ENCODE data around the gene FOXG1. TPM values are rescaled to one million over a fixed set of nuclear protein-coding genes. Genes with fewer than 3 reads are reported as not detected.

Gene FOXG1
- total and polyA plus RNA-seq, 10 donors = 0.03 to 0.12 (median 0.04) TPM; not detected in 6

DNA sequence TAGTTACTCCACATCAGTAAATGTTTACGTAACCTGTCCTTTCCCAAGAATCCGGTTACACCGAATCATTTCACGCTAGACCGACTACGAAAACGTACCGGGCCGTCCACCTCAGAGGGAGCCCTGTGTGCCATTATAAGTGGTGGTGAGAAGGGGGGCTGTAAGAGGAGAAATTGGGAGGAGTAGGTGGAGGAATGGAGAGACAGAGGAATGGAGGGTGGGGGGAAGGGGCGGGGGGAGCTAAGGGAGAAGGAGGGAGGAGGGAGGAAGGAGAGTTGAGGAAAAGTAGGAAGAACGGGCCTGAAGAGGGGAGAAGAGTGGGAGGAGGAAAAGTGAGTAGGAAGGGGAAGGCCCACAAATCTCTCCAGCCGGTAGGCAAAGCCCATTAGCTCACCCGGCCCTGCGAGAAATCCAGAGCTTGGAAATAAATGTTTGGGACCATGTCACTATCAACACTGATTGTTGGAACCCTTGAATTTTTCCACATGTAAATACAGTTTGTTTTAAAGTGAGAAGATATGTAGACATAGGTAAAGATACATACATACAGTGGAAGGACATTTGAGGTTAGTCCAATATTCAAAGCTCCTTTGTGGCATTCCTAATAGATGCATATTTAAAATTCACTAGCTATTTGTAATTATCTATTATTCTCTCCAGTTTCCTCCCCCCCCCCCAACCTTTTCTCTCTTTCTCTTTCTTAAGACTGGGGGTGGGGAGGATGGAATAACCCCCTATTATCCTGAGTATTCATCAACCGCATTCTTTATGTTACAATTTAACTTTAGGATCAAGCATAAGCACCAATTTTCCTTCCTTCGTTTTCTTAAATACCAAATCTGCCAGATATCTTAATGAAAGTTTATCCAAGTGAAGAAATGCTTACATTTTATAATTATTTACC lies 2.1 kb upstream of the FOXG1 start:
- H3K4me1 ChIP-seq = peaks cover under 1 to 25% (median 16%) of the 10 kb centered on the region in 6 donors
- no peak for TF ChIP-seq POLR2A (IDR thresholded peaks at IDR 0.05)
- TF ChIP-seq, protein P1, sequence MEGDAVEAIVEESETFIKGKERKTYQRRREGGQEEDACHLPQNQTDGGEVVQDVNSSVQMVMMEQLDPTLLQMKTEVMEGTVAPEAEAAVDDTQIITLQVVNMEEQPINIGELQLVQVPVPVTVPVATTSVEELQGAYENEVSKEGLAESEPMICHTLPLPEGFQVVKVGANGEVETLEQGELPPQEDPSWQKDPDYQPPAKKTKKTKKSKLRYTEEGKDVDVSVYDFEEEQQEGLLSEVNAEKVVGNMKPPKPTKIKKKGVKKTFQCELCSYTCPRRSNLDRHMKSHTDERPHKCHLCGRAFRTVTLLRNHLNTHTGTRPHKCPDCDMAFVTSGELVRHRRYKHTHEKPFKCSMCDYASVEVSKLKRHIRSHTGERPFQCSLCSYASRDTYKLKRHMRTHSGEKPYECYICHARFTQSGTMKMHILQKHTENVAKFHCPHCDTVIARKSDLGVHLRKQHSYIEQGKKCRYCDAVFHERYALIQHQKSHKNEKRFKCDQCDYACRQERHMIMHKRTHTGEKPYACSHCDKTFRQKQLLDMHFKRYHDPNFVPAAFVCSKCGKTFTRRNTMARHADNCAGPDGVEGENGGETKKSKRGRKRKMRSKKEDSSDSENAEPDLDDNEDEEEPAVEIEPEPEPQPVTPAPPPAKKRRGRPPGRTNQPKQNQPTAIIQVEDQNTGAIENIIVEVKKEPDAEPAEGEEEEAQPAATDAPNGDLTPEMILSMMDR (IDR thresholded peaks at IDR 0.05 in 8 of 11, conservative IDR thresholded peaks at IDR 0.05 in 3 of 11) = no peak
- no peak for TF ChIP-seq POLR2AphosphoS5 (IDR thresholded peaks at IDR 0.05)
- peaks cover 12 to 100% (median 92%) of the 10 kb centered on the region in 7 donors for H3K27me3 ChIP-seq (replicated peaks in 1 of 7)
- intact Hi-C loops (cut with DNase I; ENCODE audit: low total_unique reads) = no loop called here
- no peak overlapping the region for H3K27ac ChIP-seq
- WGBS, 5 donors = 10 to 17% (median 11%) methylated on average over 16 of the region's 16 CpGs
- peaks cover 0 to 24% (median 0%) of the 10 kb centered on the region in 8 donors for H3K9me3 ChIP-seq
- DNase-seq = no peak
- no peaks in the 10 kb centered on the region for H3K36me3 ChIP-seq
- no peak overlapping the region for H3K4me3 ChIP-seq

DNA sequence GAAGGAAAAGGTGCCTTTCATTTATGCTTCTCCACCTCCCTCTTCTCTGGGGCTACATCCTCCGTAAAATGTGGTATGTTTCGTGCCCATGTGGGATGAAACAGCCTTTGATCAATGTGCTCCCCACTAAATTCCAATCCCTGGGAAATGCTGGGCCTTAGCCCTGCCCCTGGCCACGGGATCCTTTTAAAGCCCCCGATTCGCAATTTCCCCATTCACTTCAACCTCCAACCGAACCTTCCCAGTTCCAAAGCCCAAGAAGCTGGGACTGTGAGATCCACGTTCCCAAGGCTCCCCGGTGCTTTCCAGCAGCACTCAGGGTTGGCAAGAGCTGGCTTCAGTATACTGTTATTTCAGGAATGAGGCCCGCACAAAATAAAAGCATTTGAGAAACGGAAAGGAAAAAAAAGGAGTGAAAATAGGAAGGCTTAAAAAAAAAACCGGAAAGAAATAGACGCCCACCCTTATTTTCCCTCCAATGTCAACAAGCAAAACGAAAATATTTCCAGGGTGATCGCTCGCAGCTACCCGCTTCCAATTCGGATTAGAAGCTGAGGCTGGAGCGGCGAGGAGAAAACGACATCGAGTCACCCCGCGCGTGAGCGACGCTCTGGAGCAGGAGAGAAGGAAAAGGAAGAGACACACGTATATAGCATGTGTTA lies 1.3 kb upstream of the FOXG1 start:
- Histone ChIP-seq H3K4me1 (peaks cover 0 to 19% (median 14%) of the 10 kb centered on the region in 6 donors), H3K27me3 (replicated peaks in 1 of 7) (peaks cover 8 to 100% (median 88%) of the 10 kb centered on the region in 7 donors), H3K36me3 (no peaks in the 10 kb centered on the region), H3K9me3 (peaks cover 0 to 24% (median 0%) of the 10 kb centered on the region in 8 donors), H3K4me3 (peak overlapping the region in 5 of 8 donors; percentile 38 to 62 (median 39)), H3K27ac (no peak overlapping the region)
- intact Hi-C loops (cut with DNase I; ENCODE audit: low total_unique reads) = no loop called here
- TF ChIP-seq POLR2A (IDR thresholded peaks at IDR 0.05) (no peak), POLR2AphosphoS5 (IDR thresholded peaks at IDR 0.05) (no peak)
- TF ChIP-seq, protein P1 (IDR thresholded peaks at IDR 0.05 in 8 of 11, conservative IDR thresholded peaks at IDR 0.05 in 3 of 11) = no peak
- DNase-seq = no peak
- WGBS, 5 donors = 6 to 16% (median 8%) methylated on average over 27 of the region's 27 CpGs

DNA sequence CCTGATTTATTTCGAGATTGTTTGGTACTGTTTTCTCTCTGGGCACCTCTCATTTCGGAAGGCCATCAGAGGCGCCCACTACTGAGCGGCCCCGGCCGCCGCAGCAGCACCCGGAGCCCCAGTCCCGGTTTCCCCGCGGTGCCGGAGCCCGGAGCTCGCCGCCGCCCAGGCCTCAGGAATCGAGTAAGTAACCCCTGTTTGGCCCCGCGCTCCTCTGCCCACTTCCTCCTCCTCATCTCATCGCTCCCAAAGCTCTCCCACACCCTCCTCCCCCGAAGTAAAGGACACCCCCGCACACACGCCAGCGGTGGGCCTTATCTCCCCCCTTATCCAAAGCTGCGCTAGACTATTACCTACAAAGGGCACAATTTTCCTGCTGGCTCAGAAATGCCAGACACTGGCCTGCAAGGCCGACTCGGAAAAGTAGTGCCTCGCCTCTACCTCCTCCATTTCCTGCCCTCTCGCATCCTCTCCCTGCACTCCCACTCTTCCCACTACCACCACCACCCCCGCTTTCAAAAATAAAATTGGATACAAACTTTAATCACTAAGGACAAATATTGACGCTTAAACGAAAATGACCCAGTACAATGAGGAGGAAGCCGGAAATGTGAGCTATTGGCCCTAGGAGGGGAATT lies 637 bp upstream of the FOXG1 start:
- Histone ChIP-seq H3K27me3 (replicated peaks in 1 of 7) (peaks cover 8 to 100% (median 90%) of the 10 kb centered on the region in 7 donors), H3K4me3 (peak overlapping the region; percentile 12 to 62 (median 38)), H3K4me1 (peaks cover 0 to 19% (median 14%) of the 10 kb centered on the region in 6 donors), H3K9me3 (peaks cover 0 to 24% (median 0%) of the 10 kb centered on the region in 8 donors), H3K36me3 (no peaks in the 10 kb centered on the region), H3K27ac (no peak overlapping the region)
- 1 to 8% (median 3%) methylated on average over 32 to 33 of the region's 33 CpGs for WGBS, 5 donors
- TF ChIP-seq, protein P1 (IDR thresholded peaks at IDR 0.05 in 8 of 11, conservative IDR thresholded peaks at IDR 0.05 in 3 of 11) = no peak
- TF ChIP-seq POLR2A (IDR thresholded peaks at IDR 0.05) (no peak), POLR2AphosphoS5 (IDR thresholded peaks at IDR 0.05) (peak in 1 of 3 donors; percentile 43)
- intact Hi-C loops (cut with DNase I; ENCODE audit: low total_unique reads) = no loop called here
- no peak for DNase-seq
